Measurements from ENCODE around the gene CDKAL1. TPM values are rescaled to one million over a fixed set of nuclear protein-coding genes. Genes with fewer than 3 reads are reported as not detected.

CDKAL1 gene
- total and polyA plus RNA-seq, 2 experiments from 2014 or later = 14.4 to 19.5 TPM

GRCh38 chr6:20706939-20707485 lies 172.8 kb downstream of the CDKAL1 start:
- H4K20me1 ChIP-seq (ENCODE audit: insufficient read depth, poor library complexity, severe bottlenecking) = no peaks in the 10 kb centered on the region
- no peaks in the 10 kb centered on the region for H3K27me3 ChIP-seq
- no peaks in the 10 kb centered on the region for H3K36me3 ChIP-seq (replicated peaks; ENCODE audit: insufficient read depth, low read depth)
- no peak overlapping the region for H3K4me2 ChIP-seq
- no peak overlapping the region for H3K4me3 ChIP-seq
- H3K4me1 ChIP-seq (ENCODE audit: insufficient read depth) = no peaks in the 10 kb centered on the region
- DNase-seq (ENCODE audit: low spot score) = no peak
- H3K9me3 ChIP-seq (ENCODE audit: low read depth) = no peaks in the 10 kb centered on the region
- H3K79me2 ChIP-seq = peaks cover 3% of the 10 kb centered on the region
- no peak overlapping the region for H3K27ac ChIP-seq
- WGBS (ENCODE audit: low lambda C conversion rate, missing lambda C conversion rate) = 44% methylated on average over 2 of the region's 2 CpGs
- no peaks in the 10 kb centered on the region for H3K9me2 ChIP-seq (replicated peaks; ENCODE audit: insufficient read depth)
- TF ChIP-seq EZH2 (IDR thresholded peaks at IDR 0.05; ENCODE audit: borderline replicate concordance) = no peak
- no peak for TF ChIP-seq EZH2phosphoT487 (IDR thresholded peaks at IDR 0.05; ENCODE audit: low read depth, severe bottlenecking, unreplicated experiment)
- TF ChIP-seq CTCF (IDR thresholded peaks at IDR 0.05; ENCODE audit: poor library complexity) = no peak
- H2AFZ ChIP-seq = no peak overlapping the region

- Histone ChIP-seq H3K4me2 (no peak overlapping the region), H3K79me2 (peaks cover 3% of the 10 kb centered on the region), H3K27ac (no peak overlapping the region), H3K9me3 (ENCODE audit: low read depth) (no peaks in the 10 kb centered on the region), H3K4me1 (ENCODE audit: insufficient read depth) (no peaks in the 10 kb centered on the region), H3K36me3 (replicated peaks; ENCODE audit: insufficient read depth, low read depth) (no peaks in the 10 kb centered on the region), H3K4me3 (no peak overlapping the region), H3K27me3 (no peaks in the 10 kb centered on the region), H2AFZ (no peak overlapping the region), H4K20me1 (ENCODE audit: insufficient read depth, poor library complexity, severe bottlenecking) (no peaks in the 10 kb centered on the region), H3K9me2 (replicated peaks; ENCODE audit: insufficient read depth) (no peaks in the 10 kb centered on the region)
- WGBS (ENCODE audit: low lambda C conversion rate, missing lambda C conversion rate) = 71% methylated on average over 2 of the region's 2 CpGs
- TF ChIP-seq CTCF (IDR thresholded peaks at IDR 0.05; ENCODE audit: poor library complexity) = no peak
- no peak for DNase-seq (ENCODE audit: low spot score)
Observed at GRCh38 chr6:20707870-20708269, 173.6 kb downstream of the CDKAL1 start.

DNA sequence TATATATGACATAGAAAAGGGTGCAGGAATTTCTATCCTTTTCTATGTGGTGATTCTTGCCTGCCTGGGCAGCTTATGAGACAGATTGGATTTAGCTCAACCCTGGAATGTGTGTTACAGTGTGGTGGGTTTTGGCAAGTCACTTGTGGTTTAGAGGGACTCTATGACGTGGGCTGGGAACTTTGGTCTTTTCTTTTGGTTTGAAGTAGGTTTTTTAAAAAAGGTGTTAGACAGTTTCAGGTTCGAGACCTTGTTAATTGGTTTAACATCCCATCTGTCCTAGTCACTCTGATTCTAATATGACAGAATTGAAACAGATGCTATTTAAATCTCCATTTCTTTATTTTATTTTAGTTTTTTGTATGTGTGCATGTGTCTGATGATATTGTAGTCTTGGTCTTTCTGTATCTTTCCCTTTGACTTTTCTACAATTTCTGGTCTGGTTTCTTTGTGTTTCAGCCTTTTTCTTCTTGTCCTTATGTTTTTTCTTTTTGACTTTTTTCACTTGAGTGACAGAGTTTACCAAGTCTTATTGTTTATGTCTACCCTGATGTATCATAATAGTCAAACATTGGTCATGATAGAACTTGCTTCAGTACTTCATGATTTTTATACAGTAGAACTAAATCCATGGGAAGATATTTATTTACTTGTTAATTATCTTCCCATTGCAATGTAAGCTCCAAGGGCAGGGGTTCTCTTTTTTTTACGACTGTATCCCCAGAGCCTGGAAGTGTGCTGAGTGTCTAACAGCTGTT lies 174.3 kb downstream of the CDKAL1 start:
- Histone ChIP-seq H2AFZ (no peak overlapping the region), H3K9me2 (replicated peaks; ENCODE audit: insufficient read depth) (no peaks in the 10 kb centered on the region), H3K4me3 (no peak overlapping the region), H3K79me2 (peaks cover 3% of the 10 kb centered on the region), H3K36me3 (replicated peaks; ENCODE audit: insufficient read depth, low read depth) (no peaks in the 10 kb centered on the region), H3K27me3 (no peaks in the 10 kb centered on the region), H3K9me3 (ENCODE audit: low read depth) (no peaks in the 10 kb centered on the region), H4K20me1 (ENCODE audit: insufficient read depth, poor library complexity, severe bottlenecking) (no peaks in the 10 kb centered on the region), H3K4me1 (ENCODE audit: insufficient read depth) (no peaks in the 10 kb centered on the region), H3K4me2 (no peak overlapping the region), H3K27ac (no peak overlapping the region)
- TF ChIP-seq CTCF (IDR thresholded peaks at IDR 0.05; ENCODE audit: poor library complexity) (no peak), EZH2 (IDR thresholded peaks at IDR 0.05; ENCODE audit: borderline replicate concordance) (no peak), EZH2phosphoT487 (IDR thresholded peaks at IDR 0.05; ENCODE audit: low read depth, severe bottlenecking, unreplicated experiment) (no peak)
- 89% methylated on average over 3 of the region's 3 CpGs for WGBS (ENCODE audit: low lambda C conversion rate, missing lambda C conversion rate)
- DNase-seq (ENCODE audit: low spot score) = no peak

Data from hepatocyte (in vitro differentiated cells).